Activated CD8-positive, alpha-beta T cell treated with anti-CD3 and anti-CD28 coated beads, Interleukin-2, amount 10 ng/mL, durations not matched to agents 7 days and 5 days (primary cell): ENCODE results near the gene ARHGEF26. TPM values are rescaled to one million over a fixed set of nuclear protein-coding genes. Genes with fewer than 3 reads are reported as not detected.

Source experiments
- ATAC-seq: fragments of 150-1000 bp; cut with Tn5 transposase; one replicate; pipeline ENCODE4 v1.10.0; 2021; ENCODE audit warnings: moderate library complexity
- CTCF ChIA-PET: fragments of 350-600 bp; sonication (Branson Sonifier 250); formaldehyde crosslinking; loops from one replicate; lab custom pipeline; 2021; ENCODE audit warnings: antibody characterized with exemption; lab: Charles Lee
- POLR2A ChIA-PET: fragments of 350-600 bp; sonication (Branson Sonifier 250); formaldehyde crosslinking; loops from one replicate; lab custom pipeline; 2021; ENCODE audit warnings: antibody characterized with exemption; lab: Charles Lee
- DNase-seq: peaks from one replicate; pipeline ENCODE4 v3.0.0-alpha.2; 2020
- H3K27ac Mint-ChIP-seq: one replicate; pipeline ENCODE4 v1.8.0; 2021; ENCODE audit warnings: mild to moderate bottlenecking, mixed read lengths
- H3K27me3 Mint-ChIP-seq: one replicate; pipeline ENCODE4 v1.8.0; 2021; ENCODE audit warnings: low read depth, mixed read lengths
- H3K36me3 Mint-ChIP-seq: one replicate; pipeline ENCODE4 v1.8.0; 2021; ENCODE audit warnings: low read depth, mixed read lengths
- H3K4me1 Mint-ChIP-seq: one replicate; pipeline ENCODE4 v1.8.0; 2021; ENCODE audit warnings: low read depth, mixed read lengths
- H3K4me3 Mint-ChIP-seq: one replicate; pipeline ENCODE4 v1.8.0; 2021; ENCODE audit warnings: mild to moderate bottlenecking, mixed read lengths
- H3K9me3 Mint-ChIP-seq: one replicate; pipeline ENCODE4 v1.8.0; 2022; ENCODE audit warnings: mixed read lengths; ENCODE audit not compliant: insufficient read depth
- total RNA-seq, 2 experiments: library from RNA; stranded (reverse); gene quantifications; one replicate each; pipeline ENCODE4 v1.2.3, GENCODE V29; 2021

The ARHGEF26 gene
- total RNA-seq, 2 experiments from 2014 or later = 0.08 TPM; not detected in 1

GRCh38 chr3:154242766-154243165 lies 121.6 kb downstream of the ARHGEF26 start:
- H3K9me3 Mint-ChIP-seq = no peaks in the 10 kb centered on the region
- H3K27ac Mint-ChIP-seq = no peak overlapping the region
- H3K36me3 Mint-ChIP-seq = peaks cover 4% of the 10 kb centered on the region
- ChIA-PET POLR2A (no interaction called here), CTCF (interaction anchor here (1.8 kb wide), 1 partner anchor 11 kb away, joined by 3 read pairs; no protein-coding TSS in a partner anchor)
- H3K4me3 Mint-ChIP-seq = no peak overlapping the region
- ATAC-seq (no peak), DNase-seq (no peak)
- H3K4me1 Mint-ChIP-seq = no peaks in the 10 kb centered on the region
- H3K27me3 Mint-ChIP-seq = no peaks in the 10 kb centered on the region

- Mint-ChIP-seq H3K27ac (no peak overlapping the region), H3K36me3 (peaks cover 4% of the 10 kb centered on the region), H3K4me1 (no peaks in the 10 kb centered on the region), H3K4me3 (no peak overlapping the region), H3K9me3 (no peaks in the 10 kb centered on the region), H3K27me3 (no peaks in the 10 kb centered on the region)
- DNase-seq (no peak), ATAC-seq (no peak)
- ChIA-PET POLR2A (no interaction called here), CTCF (interaction anchor here (1.8 kb wide), 1 partner anchor 10 kb away, joined by 3 read pairs; no protein-coding TSS in a partner anchor)
Measured at GRCh38 chr3:154243353-154243752, 122.2 kb downstream of the ARHGEF26 start.

- DNase-seq (no peak), ATAC-seq (no peak)
- H3K36me3 Mint-ChIP-seq = peaks cover 6% of the 10 kb centered on the region
- H3K4me1 Mint-ChIP-seq = no peaks in the 10 kb centered on the region
- H3K27ac Mint-ChIP-seq = no peak overlapping the region
- no peaks in the 10 kb centered on the region for H3K27me3 Mint-ChIP-seq
- POLR2A ChIA-PET = no interaction called here
- no peak overlapping the region for H3K4me3 Mint-ChIP-seq
- no peaks in the 10 kb centered on the region for H3K9me3 Mint-ChIP-seq
- CTCF ChIA-PET = no interaction called here
Measured at GRCh38 chr3:154244644-154245043, 123.5 kb downstream of the ARHGEF26 start.

- ATAC-seq (no peak), DNase-seq (no peak)
- Mint-ChIP-seq H3K27me3 (no peaks in the 10 kb centered on the region), H3K4me3 (no peak overlapping the region), H3K9me3 (no peaks in the 10 kb centered on the region), H3K36me3 (peaks cover 15% of the 10 kb centered on the region), H3K27ac (no peak overlapping the region), H3K4me1 (no peaks in the 10 kb centered on the region)
- ChIA-PET POLR2A (no interaction called here), CTCF (no interaction called here)
Measured at GRCh38 chr3:154247806-154248415, 126.7 kb downstream of the ARHGEF26 start.

GRCh38 chr3:154250291-154250690 lies 129.1 kb downstream of the ARHGEF26 start:
- Mint-ChIP-seq H3K27me3 (no peaks in the 10 kb centered on the region), H3K4me1 (no peaks in the 10 kb centered on the region), H3K9me3 (no peaks in the 10 kb centered on the region), H3K36me3 (peaks cover 23% of the 10 kb centered on the region), H3K4me3 (no peak overlapping the region), H3K27ac (no peak overlapping the region)
- no peak for DNase-seq
- ATAC-seq = no peak
- ChIA-PET POLR2A (no interaction called here), CTCF (no interaction called here)

- H3K27me3 Mint-ChIP-seq = no peaks in the 10 kb centered on the region
- H3K36me3 Mint-ChIP-seq = peaks cover 23% of the 10 kb centered on the region
- ATAC-seq (no peak), DNase-seq (no peak)
- H3K27ac Mint-ChIP-seq = no peak overlapping the region
- ChIA-PET POLR2A (no interaction called here), CTCF (interaction anchor here (1.6 kb wide), 1 partner anchor 11 kb away, joined by 13 read pairs; no protein-coding TSS in a partner anchor)
- H3K4me1 Mint-ChIP-seq = no peaks in the 10 kb centered on the region
- H3K4me3 Mint-ChIP-seq = no peak overlapping the region
- no peaks in the 10 kb centered on the region for H3K9me3 Mint-ChIP-seq
Measured at GRCh38 chr3:154251610-154252009, 130.4 kb downstream of the ARHGEF26 start.

GRCh38 chr3:154252759-154253638 lies 131.8 kb downstream of the ARHGEF26 start:
- DNase-seq = peak; percentile 76
- Mint-ChIP-seq H3K4me1 (no peaks in the 10 kb centered on the region), H3K9me3 (no peaks in the 10 kb centered on the region), H3K36me3 (peaks cover 29% of the 10 kb centered on the region), H3K27me3 (no peaks in the 10 kb centered on the region), H3K4me3 (no peak overlapping the region), H3K27ac (no peak overlapping the region)
- peak; percentile 77 for ATAC-seq
- ChIA-PET POLR2A (no interaction called here), CTCF (interaction anchor here (0.7 to 1.6 kb wide), 19 partner anchors 10 to 1229 kb away, joined by 3 to 13 read pairs (median 3); no protein-coding TSS in a partner anchor)

- ChIA-PET POLR2A (no interaction called here), CTCF (interaction anchor here (1.2 to 1.4 kb wide), 2 partner anchors 8 to 65 kb away, joined by 4 to 6 read pairs; no protein-coding TSS in a partner anchor)
- H3K4me1 Mint-ChIP-seq = no peaks in the 10 kb centered on the region
- H3K4me3 Mint-ChIP-seq = no peak overlapping the region
- no peak for DNase-seq
- H3K36me3 Mint-ChIP-seq = peaks cover 41% of the 10 kb centered on the region
- H3K27ac Mint-ChIP-seq = no peak overlapping the region
- H3K9me3 Mint-ChIP-seq = no peaks in the 10 kb centered on the region
- no peak for ATAC-seq
- H3K27me3 Mint-ChIP-seq = no peaks in the 10 kb centered on the region
Measured at GRCh38 chr3:154254527-154254926, 133.3 kb downstream of the ARHGEF26 start.

- H3K4me3 Mint-ChIP-seq = no peak overlapping the region
- ChIA-PET POLR2A (no interaction called here), CTCF (interaction anchor here (1.5 kb wide), 1 partner anchor 21 kb away, joined by 3 read pairs; no protein-coding TSS in a partner anchor)
- H3K36me3 Mint-ChIP-seq = peaks cover 66% of the 10 kb centered on the region
- H3K9me3 Mint-ChIP-seq = no peaks in the 10 kb centered on the region
- DNase-seq (no peak), ATAC-seq (no peak)
- no peak overlapping the region for H3K27ac Mint-ChIP-seq
- no peaks in the 10 kb centered on the region for H3K4me1 Mint-ChIP-seq
- no peaks in the 10 kb centered on the region for H3K27me3 Mint-ChIP-seq
Measured at GRCh38 chr3:154273381-154273780, 152.2 kb downstream of the ARHGEF26 start.

GRCh38 chr3:154274348-154274747 lies 153.2 kb downstream of the ARHGEF26 start:
- Mint-ChIP-seq H3K27me3 (no peaks in the 10 kb centered on the region), H3K27ac (no peak overlapping the region), H3K36me3 (peaks cover 63% of the 10 kb centered on the region), H3K4me1 (no peaks in the 10 kb centered on the region), H3K9me3 (no peaks in the 10 kb centered on the region), H3K4me3 (no peak overlapping the region)
- POLR2A ChIA-PET = no interaction called here
- CTCF ChIA-PET = interaction anchor here (1.0 kb wide), 1 partner anchor 28 kb away, joined by 3 read pairs; no protein-coding TSS in a partner anchor
- no peak for ATAC-seq
- no peak for DNase-seq

GRCh38 chr3:154275292-154275691 lies 154.1 kb downstream of the ARHGEF26 start:
- ChIA-PET CTCF (interaction anchor here (1.0 to 1.5 kb wide), 2 partner anchors 13 to 27 kb away, joined by 3 read pairs; no protein-coding TSS in a partner anchor), POLR2A (no interaction called here)

GRCh38 chr3:154275965-154276364 lies 154.8 kb downstream of the ARHGEF26 start:
- POLR2A ChIA-PET = no interaction called here
- Mint-ChIP-seq H3K4me3 (no peak overlapping the region), H3K27ac (no peak overlapping the region), H3K27me3 (no peaks in the 10 kb centered on the region), H3K4me1 (no peaks in the 10 kb centered on the region), H3K9me3 (no peaks in the 10 kb centered on the region), H3K36me3 (peaks cover 67% of the 10 kb centered on the region)
- ATAC-seq (no peak), DNase-seq (no peak)
- CTCF ChIA-PET = interaction anchor here (1.5 kb wide), 1 partner anchor 13 kb away, joined by 3 read pairs; no protein-coding TSS in a partner anchor

More at GRCh38 chr3:154275292-154275691, 154.1 kb downstream of the ARHGEF26 start:
- Mint-ChIP-seq H3K4me1 (no peaks in the 10 kb centered on the region), H3K27me3 (no peaks in the 10 kb centered on the region), H3K27ac (no peak overlapping the region), H3K9me3 (no peaks in the 10 kb centered on the region), H3K36me3 (peaks cover 63% of the 10 kb centered on the region), H3K4me3 (no peak overlapping the region)
- DNase-seq = no peak
- no peak for ATAC-seq
